Osteoblast (primary cell): ENCODE data around the gene POGZ. TPM values are rescaled to one million over a fixed set of nuclear protein-coding genes. Genes with fewer than 3 reads are reported as not detected.
"Not testable (repeated sequence)": the region's sequence is repeated elsewhere in the genome, so short reads cannot be mapped to it uniquely, and the experiment has no call there.

ENCODE experiments used
- DNase-seq: peaks from one replicate; pipeline ENCODE4 v3.0.0; 2011; ENCODE audit warnings: low spot score, mixed read lengths; ENCODE audit not compliant: insufficient read length; ENCODE audit errors: missing footprints
- H2AFZ ChIP-seq: 2 replicates; pipeline ENCODE4 v1.6.0; 2011; ENCODE audit warnings: mild to moderate bottlenecking, low read length
- H3K27ac ChIP-seq: 2 replicates; pipeline ENCODE4 v1.5.1; 2011; ENCODE audit warnings: mild to moderate bottlenecking, low read depth, low read length, moderate library complexity
- H3K27me3 ChIP-seq: 2 replicates; pipeline ENCODE4 v1.6.0; 2012; ENCODE audit warnings: mild to moderate bottlenecking, control low read depth, inconsistent platforms, low read length, moderate library complexity; ENCODE audit not compliant: insufficient read depth
- H3K36me3 ChIP-seq: 2 replicates; pipeline ENCODE4 v1.5.1; 2011; ENCODE audit warnings: mild to moderate bottlenecking, low read length, control low read depth, moderate library complexity; ENCODE audit not compliant: insufficient read depth
- H3K4me1 ChIP-seq: 2 replicates; pipeline ENCODE4 v1.5.1; 2011; ENCODE audit warnings: mild to moderate bottlenecking, low read length, control low read depth, moderate library complexity; ENCODE audit not compliant: insufficient read depth
- H3K4me2 ChIP-seq: 2 replicates; pipeline ENCODE4 v1.6.0; 2011; ENCODE audit warnings: mild to moderate bottlenecking, low read length; ENCODE audit not compliant: insufficient read depth
- H3K4me3 ChIP-seq: fragments of 200-600 bp; sonication (generic); 3 replicates; pipeline ENCODE4 v1.5.1; 2012; ENCODE audit warnings: mild to moderate bottlenecking, low read length, inconsistent platforms; ENCODE audit not compliant: insufficient read depth
- H3K79me2 ChIP-seq: 2 replicates; pipeline ENCODE4 v1.6.0; 2012; ENCODE audit warnings: mild to moderate bottlenecking, low read length, control low read depth, inconsistent platforms; ENCODE audit not compliant: insufficient read depth
- H3K9me3 ChIP-seq: 2 replicates; pipeline ENCODE4 v1.5.1; 2011; ENCODE audit warnings: low read depth, low read length, control low read depth
- H4K20me1 ChIP-seq: 2 replicates; pipeline ENCODE4 v1.6.0; 2012; ENCODE audit warnings: mild to moderate bottlenecking, low read length, control low read depth; ENCODE audit not compliant: insufficient read depth
- total RNA-seq: library from RNA; depleted of rRNA; stranded (reverse); fragments of >200 nt; gene quantifications from 2 replicates; pipeline ENCODE4 v1.2.3, GENCODE V29; 2012
- TF ChIP-seq, protein P1 (sequence below): IDR thresholded peaks from 2 replicates; pipeline ENCODE4 v1.5.1; 2011; ENCODE audit warnings: mild to moderate bottlenecking, low read depth, low read length, moderate library complexity; ENCODE audit errors: extremely low read depth

The POGZ gene
- total RNA-seq, 1 donor = 26.8 TPM

GRCh38 chr1:151399324-151400171 is 59.7 kb downstream of the POGZ start, which contains the start of gene PSMB4:
Gene PSMB4, plus strand, starts transcription at chr1:151399573. Its CDS starts 15 bp downstream, at chr1:151399588.
- H3K4me3 ChIP-seq = peak within 1 kb of the TSS; percentile 96
- peak within 1 kb of the TSS; percentile 81 for H2AFZ ChIP-seq
- peak within 1 kb of the TSS; percentile 92 for H3K4me2 ChIP-seq
- peak within 1 kb of the TSS; percentile 89 for H3K27ac ChIP-seq
- peak; percentile 92 for DNase-seq
- no peaks in the 10 kb centered on the region for H3K27me3 ChIP-seq
- H3K9me3 ChIP-seq = no peaks in the 10 kb centered on the region
- peaks cover 12% of the 10 kb centered on the region for H4K20me1 ChIP-seq
- H3K79me2 ChIP-seq = peaks cover 31% of the 10 kb centered on the region
- peaks cover 19% of the 10 kb centered on the region for H3K4me1 ChIP-seq
- H3K36me3 ChIP-seq = peaks cover 40% of the 10 kb centered on the region
- TF ChIP-seq, protein P1, sequence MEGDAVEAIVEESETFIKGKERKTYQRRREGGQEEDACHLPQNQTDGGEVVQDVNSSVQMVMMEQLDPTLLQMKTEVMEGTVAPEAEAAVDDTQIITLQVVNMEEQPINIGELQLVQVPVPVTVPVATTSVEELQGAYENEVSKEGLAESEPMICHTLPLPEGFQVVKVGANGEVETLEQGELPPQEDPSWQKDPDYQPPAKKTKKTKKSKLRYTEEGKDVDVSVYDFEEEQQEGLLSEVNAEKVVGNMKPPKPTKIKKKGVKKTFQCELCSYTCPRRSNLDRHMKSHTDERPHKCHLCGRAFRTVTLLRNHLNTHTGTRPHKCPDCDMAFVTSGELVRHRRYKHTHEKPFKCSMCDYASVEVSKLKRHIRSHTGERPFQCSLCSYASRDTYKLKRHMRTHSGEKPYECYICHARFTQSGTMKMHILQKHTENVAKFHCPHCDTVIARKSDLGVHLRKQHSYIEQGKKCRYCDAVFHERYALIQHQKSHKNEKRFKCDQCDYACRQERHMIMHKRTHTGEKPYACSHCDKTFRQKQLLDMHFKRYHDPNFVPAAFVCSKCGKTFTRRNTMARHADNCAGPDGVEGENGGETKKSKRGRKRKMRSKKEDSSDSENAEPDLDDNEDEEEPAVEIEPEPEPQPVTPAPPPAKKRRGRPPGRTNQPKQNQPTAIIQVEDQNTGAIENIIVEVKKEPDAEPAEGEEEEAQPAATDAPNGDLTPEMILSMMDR = peak; percentile 36

- H3K4me2 ChIP-seq, H3K27ac ChIP-seq, H3K4me3 ChIP-seq, DNase-seq, H2AFZ ChIP-seq, H3K9me3 ChIP-seq, H3K27me3 ChIP-seq: not testable (repeated sequence)
- Histone ChIP-seq H3K4me1 (peaks cover 12% of the 10 kb centered on the region), H3K79me2 (peaks cover 20% of the 10 kb centered on the region), H3K36me3 (peaks cover 10% of the 10 kb centered on the region), H4K20me1 (peaks cover 12% of the 10 kb centered on the region)
These were observed 63.0 kb downstream of the POGZ start for GRCh38 chr1:151396265-151396664.

GRCh38 chr1:151393583-151393982 is 65.7 kb downstream of the POGZ start:
- Histone ChIP-seq H4K20me1 (no peaks in the 10 kb centered on the region), H3K27ac (no peak overlapping the region), H3K4me3 (no peak overlapping the region), H3K4me1 (no peaks in the 10 kb centered on the region), H3K9me3 (no peaks in the 10 kb centered on the region), H3K4me2 (no peak overlapping the region), H2AFZ (no peak overlapping the region), H3K79me2 (no peaks in the 10 kb centered on the region), H3K27me3 (no peaks in the 10 kb centered on the region), H3K36me3 (no peaks in the 10 kb centered on the region)
- TF ChIP-seq, protein P1 = no peak
- no peak for DNase-seq

GRCh38 chr1:151391079-151391563 is 68.2 kb downstream of the POGZ start:
- Histone ChIP-seq H3K27ac (no peak overlapping the region), H3K27me3 (no peaks in the 10 kb centered on the region), H2AFZ (no peak overlapping the region), H3K9me3 (no peaks in the 10 kb centered on the region), H3K79me2 (no peaks in the 10 kb centered on the region), H3K36me3 (no peaks in the 10 kb centered on the region), H3K4me3 (no peak overlapping the region), H3K4me1 (no peaks in the 10 kb centered on the region), H4K20me1 (no peaks in the 10 kb centered on the region), H3K4me2 (no peak overlapping the region)
- DNase-seq = no peak
- TF ChIP-seq, protein P1 = no peak

GRCh38 chr1:151390221-151391078 is 68.8 kb downstream of the POGZ start:
- DNase-seq, H2AFZ ChIP-seq, H3K4me3 ChIP-seq: not testable (repeated sequence)

More at GRCh38 chr1:151390221-151391078, 68.8 kb downstream of the POGZ start:
- not testable (repeated sequence) for H3K36me3 ChIP-seq, H3K27me3 ChIP-seq, H4K20me1 ChIP-seq, H3K4me2 ChIP-seq, H3K9me3 ChIP-seq, H3K4me1 ChIP-seq, H3K27ac ChIP-seq, H3K79me2 ChIP-seq
